ENCODE data around the gene GRAMD1C.

The GRAMD1C gene

GRCh38 chr3:113812854-113813253, 25.7 kb upstream of the GRAMD1C start:
- H3K27ac ChIP-seq: no peak overlapping the region
- no peak for TF ChIP-seq CTCF (conservative IDR thresholded peaks at IDR 0.05)

- TF ChIP-seq CTCF (conservative IDR thresholded peaks at IDR 0.05): no peak
- H3K27ac ChIP-seq: no peak overlapping the region
Observed at GRCh38 chr3:113819866-113820265, 18.7 kb upstream of the GRAMD1C start.

DNA sequence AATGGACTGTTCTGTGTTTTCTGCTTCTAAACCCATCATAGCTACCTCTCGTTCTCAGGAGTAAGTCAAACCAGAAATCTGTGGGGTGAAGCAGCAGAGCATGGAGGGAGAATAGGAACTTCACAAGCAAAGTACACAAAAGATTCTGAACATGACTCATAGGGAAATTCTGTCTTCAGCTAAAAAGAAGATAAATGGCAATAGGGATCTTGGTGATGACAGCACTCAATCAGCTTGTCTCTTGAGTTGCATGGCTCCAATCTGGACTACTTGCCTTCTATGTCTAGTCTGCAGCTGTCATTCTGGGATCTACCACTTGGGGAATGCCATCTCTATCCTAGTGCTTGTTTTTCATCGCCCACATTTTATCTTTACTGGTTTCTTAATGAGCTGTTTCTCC, 13.5 kb upstream of the GRAMD1C start:
- no peak; the same call in 1 of the 2 replicates for TF ChIP-seq CTCF (conservative IDR thresholded peaks at IDR 0.05)
- H3K27ac ChIP-seq: no peak overlapping the region

- no peak for TF ChIP-seq CTCF (conservative IDR thresholded peaks at IDR 0.05)
- no peak overlapping the region for H3K27ac ChIP-seq
Observed at GRCh38 chr3:113828600-113828999, 10.0 kb upstream of the GRAMD1C start.

GRCh38 chr3:113829576-113830354, 8.8 kb upstream of the GRAMD1C start:
- TF ChIP-seq CTCF (conservative IDR thresholded peaks at IDR 0.05): no peak
- no peak overlapping the region for H3K27ac ChIP-seq

GRCh38 chr3:113831103-113831355, 7.6 kb upstream of the GRAMD1C start:
- no peak for TF ChIP-seq CTCF (conservative IDR thresholded peaks at IDR 0.05)
- no peak overlapping the region for H3K27ac ChIP-seq

DNA sequence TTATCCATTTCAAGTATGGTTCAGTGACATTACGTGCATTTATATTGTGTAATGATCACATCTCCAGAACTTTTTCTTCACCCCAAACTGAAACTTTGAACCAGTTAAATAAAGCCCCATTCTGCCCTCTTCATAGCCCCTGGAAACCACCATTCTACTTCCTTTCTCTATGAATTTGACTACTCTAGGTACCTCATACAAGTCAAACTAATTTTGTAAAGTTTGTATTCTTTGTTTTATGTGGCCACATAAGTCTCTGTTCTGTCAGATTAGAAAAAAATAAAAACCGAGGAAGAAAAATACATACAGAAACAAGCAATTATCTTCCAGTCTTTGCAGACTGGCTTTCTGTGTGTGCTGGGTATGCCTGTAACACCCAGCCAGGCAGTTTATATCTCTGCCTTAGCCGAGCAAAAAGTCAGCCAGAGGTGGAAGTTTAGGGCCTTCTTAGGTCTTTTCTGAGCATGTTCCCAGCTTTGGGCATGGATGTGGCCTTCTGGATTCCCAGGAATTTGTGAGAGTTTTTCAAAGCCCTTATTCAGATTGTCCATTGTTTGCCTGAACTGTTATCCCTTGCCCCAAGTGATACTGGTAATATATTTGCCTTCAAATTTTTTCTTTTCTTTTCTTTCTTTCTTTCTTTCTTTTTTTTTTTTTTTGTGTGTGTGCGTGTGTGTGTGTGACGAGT, 6.0 kb upstream of the GRAMD1C start:
- H3K27ac ChIP-seq: no peak overlapping the region
- no peak for TF ChIP-seq CTCF (conservative IDR thresholded peaks at IDR 0.05)
